Ovary (tissue), 9 donors: Measurements from ENCODE around the gene TMEM18. TPM values are rescaled to one million over a fixed set of nuclear protein-coding genes. Genes with fewer than 3 reads are reported as not detected.

ENCODE experiments used
- DNase-seq, 5 donors: peaks; one replicate each; pipeline ENCODE4 v3.0.0-alpha.2; 2019 to 2020
- H3K27ac ChIP-seq, 2 donors: fragments of 200-600 bp; one replicate each; pipeline versions ENCODE4 v1.5.1 to v1.8.0; 2019 to 2022
- H3K27me3 ChIP-seq: fragments of 200-600 bp; one replicate; pipeline ENCODE4 v1.8.0; 2022
- H3K36me3 ChIP-seq: fragments of 200-600 bp; sonication (generic); one replicate; pipeline ENCODE4 v1.5.1; 2019
- H3K4me1 ChIP-seq: one replicate; pipeline ENCODE4 v1.8.1; 2013; ENCODE audit warnings: mild to moderate bottlenecking, moderate library complexity; ENCODE audit not compliant: insufficient read depth
- H3K4me3 ChIP-seq: fragments of 200-600 bp; sonication (generic); one replicate; pipeline ENCODE4 v1.5.1; 2017
- H3K9me3 ChIP-seq, 2 donors: fragments of 200-600 bp in 1 of 2; sonication (generic) in 1 of 2; one replicate each; pipeline versions ENCODE4 v1.5.1 to v1.8.1; 2013 to 2019; ENCODE audit warnings: mild to moderate bottlenecking in 1 of 2, moderate library complexity in 1 of 2
- EP300 ChIP-seq: sonication (generic); formaldehyde crosslinking; IDR thresholded peaks from one replicate; pipeline ENCODE4 v1.6.1; 2017; ENCODE audit warnings: antibody characterized with exemption
- POLR2A ChIP-seq: fragments of 450-650 bp; IDR thresholded peaks from one replicate; pipeline ENCODE4 v1.6.1; 2017; ENCODE audit warnings: antibody characterized with exemption, mild to moderate bottlenecking, moderate library complexity
- WGBS, 3 donors: extraction: QIAGEN DNeasy Blood & Tissue Kit in 1 of 3; methylation state at CpG; one replicate each; pipeline versions ENCODE4 v1.1.5 to v1.1.7; 2013 to 2017; 5-methylcytosine and 5-hydroxymethylcytosine counted together
- intact Hi-C, 4 donors: fragments of 100-400 bp; cut with DNase I; formaldehyde crosslinking; loops; one replicate each; pipeline versions ENCODE4 v1.11.0 to v1.15.1; 2022 to 2023
- polyA plus RNA-seq, 2 donors: library from polyadenylated mRNA; stranded (reverse); fragments of 200-250 nt in 1 of 2; fragments of 350-450 nt in 1 of 2; fragmentation: Illumina TruSeq in 1 of 2; extraction: RNeasy Lipid Tissue Mini Kit (QIAGEN cat#74804) in 1 of 2; gene quantifications; one replicate each; pipeline ENCODE4 v1.2.3, GENCODE V29; 2013 to 2014
- total RNA-seq, 7 donors: library from RNA; depleted of rRNA in 2 of 7; stranded (reverse); fragments of >200 nt in 2 of 7; fragmentation: NEBNext Ultra II Directional in 3 of 7; extraction: Animal tissue kit (Norgen Biotek cat#: 25700) in 3 of 7; gene quantifications; one replicate each; pipeline versions ENCODE4 v1.1.0 to v1.2.4, GENCODE V29; 2016 to 2023
- TF ChIP-seq, protein P1 (sequence below), 3 donors: fragments of 450-650 bp in 2 of 3; fragments of 200-600 bp in 1 of 3; IDR thresholded peaks; one replicate each; pipeline versions ENCODE4 v1.5.1 to v1.8.0; 2016 to 2022; ENCODE audit warnings: antibody characterized with exemption in 3 of 3, mild to moderate bottlenecking in 1 of 3
- donor health status: DM: no; HTN: no; CAD: no; lungs with moderate emphysema.
- donor health status: DM: no; HTN: no; CAD: no.
- donor health status: Bipolar disorder and iron deficiency.
- donor health status: DM: yes; HTN: yes; CAD: no.
- donor health status: DM: no; HTN: no; CAD: no.
- donor health status: DM: yes; HTN: yes; CAD: no.

TMEM18 gene
- total and polyA plus RNA-seq, 9 donors = 27.5 to 48.5 (median 40.4) TPM

DNA sequence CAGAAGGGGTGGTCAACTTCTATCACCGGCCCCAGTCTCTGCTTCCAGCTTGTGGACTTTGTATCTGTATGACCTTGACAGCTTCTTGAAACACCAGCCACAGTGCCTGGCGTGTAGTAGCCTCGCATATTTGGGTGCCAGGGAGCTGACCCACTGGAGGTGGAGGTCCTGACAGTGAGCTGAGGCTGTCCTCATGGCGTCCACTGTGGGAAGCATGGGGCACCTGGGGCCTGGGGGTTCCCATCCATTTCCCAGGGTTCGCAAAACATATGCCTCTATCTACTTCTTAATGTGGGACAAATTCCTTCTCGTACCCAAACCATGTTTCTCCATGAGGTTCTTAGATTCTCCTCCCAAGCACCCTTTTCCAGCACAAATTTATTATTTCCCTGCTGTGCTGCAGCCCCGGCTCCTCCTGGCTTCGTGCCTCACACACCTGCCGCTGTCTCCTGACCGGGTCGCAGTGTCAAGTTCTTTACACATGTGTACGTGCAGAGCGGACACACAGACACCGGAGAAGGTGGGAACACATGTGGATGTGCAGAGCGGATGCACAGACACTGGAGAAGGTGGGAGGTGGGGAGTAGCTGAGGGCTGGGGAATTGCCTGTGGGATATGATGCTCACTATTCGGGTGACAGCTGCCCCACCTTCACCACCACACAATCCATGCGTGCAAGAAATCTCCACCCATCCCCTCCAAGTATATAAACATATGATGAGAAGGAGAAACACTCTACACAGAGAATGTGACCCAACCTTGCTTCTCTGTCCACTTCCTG, 23.4 kb downstream of the TMEM18 start:
- no peak for TF ChIP-seq EP300
- TF ChIP-seq, protein P1, sequence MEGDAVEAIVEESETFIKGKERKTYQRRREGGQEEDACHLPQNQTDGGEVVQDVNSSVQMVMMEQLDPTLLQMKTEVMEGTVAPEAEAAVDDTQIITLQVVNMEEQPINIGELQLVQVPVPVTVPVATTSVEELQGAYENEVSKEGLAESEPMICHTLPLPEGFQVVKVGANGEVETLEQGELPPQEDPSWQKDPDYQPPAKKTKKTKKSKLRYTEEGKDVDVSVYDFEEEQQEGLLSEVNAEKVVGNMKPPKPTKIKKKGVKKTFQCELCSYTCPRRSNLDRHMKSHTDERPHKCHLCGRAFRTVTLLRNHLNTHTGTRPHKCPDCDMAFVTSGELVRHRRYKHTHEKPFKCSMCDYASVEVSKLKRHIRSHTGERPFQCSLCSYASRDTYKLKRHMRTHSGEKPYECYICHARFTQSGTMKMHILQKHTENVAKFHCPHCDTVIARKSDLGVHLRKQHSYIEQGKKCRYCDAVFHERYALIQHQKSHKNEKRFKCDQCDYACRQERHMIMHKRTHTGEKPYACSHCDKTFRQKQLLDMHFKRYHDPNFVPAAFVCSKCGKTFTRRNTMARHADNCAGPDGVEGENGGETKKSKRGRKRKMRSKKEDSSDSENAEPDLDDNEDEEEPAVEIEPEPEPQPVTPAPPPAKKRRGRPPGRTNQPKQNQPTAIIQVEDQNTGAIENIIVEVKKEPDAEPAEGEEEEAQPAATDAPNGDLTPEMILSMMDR (IDR thresholded peaks at IDR 0.05) = no peak
- TF ChIP-seq POLR2A = no peak
- H3K4me1 ChIP-seq = no peaks in the 10 kb centered on the region
- H3K27ac ChIP-seq = no peak overlapping the region
- peaks cover 0 to 3% of the 10 kb centered on the region in 2 donors for H3K9me3 ChIP-seq
- DNase-seq = no peak
- WGBS, 3 donors = 67 to 78% (median 70%) methylated on average over 17 of the region's 17 CpGs
- no peaks in the 10 kb centered on the region for H3K27me3 ChIP-seq
- intact Hi-C loops = no loop called here
- no peaks in the 10 kb centered on the region for H3K36me3 ChIP-seq
- H3K4me3 ChIP-seq = no peak overlapping the region

DNA sequence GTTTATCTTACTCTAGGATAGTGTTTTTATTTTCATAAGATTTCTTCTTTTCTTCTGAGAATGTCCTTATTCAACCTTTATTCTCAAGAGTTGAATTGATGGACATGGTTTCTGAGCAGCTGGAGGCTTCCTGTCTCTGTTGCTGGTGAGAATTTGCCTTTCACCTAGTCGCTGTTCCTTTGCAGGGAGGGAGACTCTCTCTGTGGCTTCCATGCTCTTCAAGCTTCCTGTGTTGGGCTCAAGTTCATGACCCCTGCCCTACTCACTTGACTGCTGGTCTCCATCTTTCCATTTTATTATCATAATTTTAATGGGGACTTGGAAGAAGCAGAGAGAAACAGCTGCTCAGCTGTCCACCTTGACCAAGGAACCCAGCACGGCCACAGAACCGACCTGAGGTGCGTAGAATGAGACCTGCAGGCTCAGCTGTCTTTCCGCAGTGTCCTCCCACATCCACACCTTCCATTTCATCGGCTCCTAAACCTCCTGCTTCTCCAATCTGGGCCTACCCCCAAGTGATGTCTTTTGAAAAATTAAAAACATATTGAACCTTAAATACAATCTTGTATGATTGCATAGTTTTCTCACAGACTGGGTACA, 24.2 kb downstream of the TMEM18 start:
- Histone ChIP-seq H3K4me3 (no peak overlapping the region), H3K27me3 (no peaks in the 10 kb centered on the region), H3K36me3 (no peaks in the 10 kb centered on the region), H3K4me1 (no peaks in the 10 kb centered on the region), H3K27ac (no peak overlapping the region), H3K9me3 (peaks cover 0 to 3% of the 10 kb centered on the region in 2 donors)
- TF ChIP-seq EP300 = no peak
- TF ChIP-seq, protein P1 (IDR thresholded peaks at IDR 0.05) = no peak
- no peak for TF ChIP-seq POLR2A
- 84 to 89% (median 86%) methylated on average over 6 of the region's 6 CpGs for WGBS, 3 donors
- intact Hi-C loops = no loop called here
- DNase-seq = no peak

DNA sequence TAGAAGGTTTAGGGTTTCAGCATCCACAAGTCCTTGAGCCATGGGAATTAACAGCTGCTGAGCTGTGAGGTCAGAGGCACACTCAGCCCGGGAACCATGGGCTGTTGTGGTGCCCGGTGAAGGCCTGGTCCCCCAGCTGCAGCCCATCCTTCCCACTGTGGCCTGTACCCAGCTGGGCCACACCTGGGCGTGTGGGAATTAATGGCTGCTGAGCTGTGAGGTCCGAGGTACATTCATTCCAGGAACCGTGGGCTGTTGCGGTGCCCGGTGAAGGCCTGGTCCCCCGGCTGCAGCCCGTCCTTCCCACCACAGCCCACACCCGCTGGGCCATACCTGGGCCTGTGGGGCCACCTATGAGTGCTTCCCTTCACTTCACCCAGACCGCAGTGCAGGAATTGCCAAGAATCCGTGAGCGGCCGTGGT, 25.2 kb downstream of the TMEM18 start:
- H3K4me3 ChIP-seq = no peak overlapping the region
- DNase-seq = no peak
- intact Hi-C loops = no loop called here
- no peak overlapping the region for H3K27ac ChIP-seq
- no peaks in the 10 kb centered on the region for H3K4me1 ChIP-seq
- TF ChIP-seq POLR2A (no peak), EP300 (no peak)
- TF ChIP-seq, protein P1 (IDR thresholded peaks at IDR 0.05) = no peak
- 76 to 85% (median 83%) methylated on average over 14 of the region's 14 CpGs for WGBS, 3 donors
- no peaks in the 10 kb centered on the region for H3K27me3 ChIP-seq
- H3K9me3 ChIP-seq = peaks cover 0 to 3% of the 10 kb centered on the region in 2 donors
- no peaks in the 10 kb centered on the region for H3K36me3 ChIP-seq

DNA sequence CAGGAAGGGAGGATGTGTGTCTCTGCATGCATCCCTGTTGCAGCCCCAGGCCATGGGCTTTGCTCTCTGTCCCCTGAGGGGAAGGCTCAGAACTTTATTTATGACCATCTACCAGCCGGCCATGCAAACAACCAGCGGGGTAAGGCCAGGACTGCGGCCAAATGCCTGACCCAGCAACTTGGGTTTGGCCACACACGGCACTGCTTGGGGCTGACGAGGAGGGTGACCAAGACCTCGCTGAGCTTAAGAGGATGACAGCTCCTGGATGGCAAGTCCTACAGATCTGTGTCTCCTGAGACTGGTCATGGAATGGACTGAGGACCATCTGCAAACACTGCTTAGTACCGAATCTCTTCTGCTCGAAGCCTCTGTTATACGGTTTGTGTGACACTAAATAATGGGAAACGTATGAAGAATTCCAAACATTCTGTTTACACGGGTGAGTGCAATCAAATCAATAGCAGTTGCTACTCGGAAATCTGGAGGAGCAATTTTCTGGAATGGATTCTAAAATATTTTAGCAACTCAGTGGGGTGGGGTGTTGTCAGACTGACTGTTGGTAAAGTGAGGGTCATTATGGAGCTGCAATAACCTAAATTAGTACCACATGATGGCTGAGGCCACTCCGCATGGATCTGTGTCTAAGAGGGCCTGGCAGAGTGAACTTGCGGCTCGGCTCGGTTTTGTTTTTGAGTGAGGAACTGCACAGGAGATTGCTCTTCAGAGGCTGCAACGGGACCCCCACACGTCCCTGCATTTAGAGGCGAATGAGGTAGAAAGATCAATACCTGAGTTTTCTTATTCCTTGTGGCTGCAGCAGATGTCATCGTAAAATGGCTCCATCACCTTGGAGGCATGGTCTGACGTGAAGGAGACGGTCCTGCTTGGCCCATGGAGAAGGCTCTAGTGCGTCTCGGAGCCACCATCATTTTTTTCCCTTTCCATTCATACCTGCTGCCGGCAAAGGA, 26.6 kb downstream of the TMEM18 start:
- peaks cover 0 to 3% of the 10 kb centered on the region in 2 donors for H3K9me3 ChIP-seq
- TF ChIP-seq EP300 (no peak), POLR2A (no peak)
- TF ChIP-seq, protein P1 (IDR thresholded peaks at IDR 0.05) = no peak
- H3K4me3 ChIP-seq = no peak overlapping the region
- no peak for DNase-seq
- WGBS, 3 donors = 77 to 79% (median 77%) methylated on average over 25 of the region's 25 CpGs
- no peaks in the 10 kb centered on the region for H3K27me3 ChIP-seq
- H3K27ac ChIP-seq = no peak overlapping the region
- intact Hi-C loops = no loop called here
- no peaks in the 10 kb centered on the region for H3K36me3 ChIP-seq
- H3K4me1 ChIP-seq = no peaks in the 10 kb centered on the region
